Epithelial cell of proximal tubule (primary cell): ENCODE data around the gene CHST13. TPM values are rescaled to one million over a fixed set of nuclear protein-coding genes. Genes with fewer than 3 reads are reported as not detected.

Experiments used
- DNase-seq: peaks from one replicate; pipeline ENCODE4 v3.0.0-alpha.2; 2011; ENCODE audit warnings: low read depth
- H3K4me3 ChIP-seq: 2 replicates; pipeline ENCODE4 v1.5.1; 2011; ENCODE audit warnings: low read depth, mild to moderate bottlenecking, low read length
- total RNA-seq: library from RNA; depleted of rRNA; stranded (reverse); fragments of >200 nt; gene quantifications from 2 replicates; pipeline ENCODE4 v1.2.3, GENCODE V29; 2015
- TF ChIP-seq, protein P1 (sequence below): conservative IDR thresholded peaks from 2 replicates; pipeline ENCODE4 v1.5.1; 2012; ENCODE audit warnings: low read depth, mild to moderate bottlenecking, low read length

Gene CHST13
- total RNA-seq, 1 donor from 2014 or later = 0.29 TPM

GRCh38 chr3:126550488-126551051, 26.6 kb downstream of the CHST13 start:
- no peak for DNase-seq
- H3K4me3 ChIP-seq = no peak overlapping the region
- TF ChIP-seq, protein P1, sequence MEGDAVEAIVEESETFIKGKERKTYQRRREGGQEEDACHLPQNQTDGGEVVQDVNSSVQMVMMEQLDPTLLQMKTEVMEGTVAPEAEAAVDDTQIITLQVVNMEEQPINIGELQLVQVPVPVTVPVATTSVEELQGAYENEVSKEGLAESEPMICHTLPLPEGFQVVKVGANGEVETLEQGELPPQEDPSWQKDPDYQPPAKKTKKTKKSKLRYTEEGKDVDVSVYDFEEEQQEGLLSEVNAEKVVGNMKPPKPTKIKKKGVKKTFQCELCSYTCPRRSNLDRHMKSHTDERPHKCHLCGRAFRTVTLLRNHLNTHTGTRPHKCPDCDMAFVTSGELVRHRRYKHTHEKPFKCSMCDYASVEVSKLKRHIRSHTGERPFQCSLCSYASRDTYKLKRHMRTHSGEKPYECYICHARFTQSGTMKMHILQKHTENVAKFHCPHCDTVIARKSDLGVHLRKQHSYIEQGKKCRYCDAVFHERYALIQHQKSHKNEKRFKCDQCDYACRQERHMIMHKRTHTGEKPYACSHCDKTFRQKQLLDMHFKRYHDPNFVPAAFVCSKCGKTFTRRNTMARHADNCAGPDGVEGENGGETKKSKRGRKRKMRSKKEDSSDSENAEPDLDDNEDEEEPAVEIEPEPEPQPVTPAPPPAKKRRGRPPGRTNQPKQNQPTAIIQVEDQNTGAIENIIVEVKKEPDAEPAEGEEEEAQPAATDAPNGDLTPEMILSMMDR = no peak

- TF ChIP-seq, protein P1 = no peak
- no peak for DNase-seq
Observed at GRCh38 chr3:126551121-126551838, 27.3 kb downstream of the CHST13 start.

DNA sequence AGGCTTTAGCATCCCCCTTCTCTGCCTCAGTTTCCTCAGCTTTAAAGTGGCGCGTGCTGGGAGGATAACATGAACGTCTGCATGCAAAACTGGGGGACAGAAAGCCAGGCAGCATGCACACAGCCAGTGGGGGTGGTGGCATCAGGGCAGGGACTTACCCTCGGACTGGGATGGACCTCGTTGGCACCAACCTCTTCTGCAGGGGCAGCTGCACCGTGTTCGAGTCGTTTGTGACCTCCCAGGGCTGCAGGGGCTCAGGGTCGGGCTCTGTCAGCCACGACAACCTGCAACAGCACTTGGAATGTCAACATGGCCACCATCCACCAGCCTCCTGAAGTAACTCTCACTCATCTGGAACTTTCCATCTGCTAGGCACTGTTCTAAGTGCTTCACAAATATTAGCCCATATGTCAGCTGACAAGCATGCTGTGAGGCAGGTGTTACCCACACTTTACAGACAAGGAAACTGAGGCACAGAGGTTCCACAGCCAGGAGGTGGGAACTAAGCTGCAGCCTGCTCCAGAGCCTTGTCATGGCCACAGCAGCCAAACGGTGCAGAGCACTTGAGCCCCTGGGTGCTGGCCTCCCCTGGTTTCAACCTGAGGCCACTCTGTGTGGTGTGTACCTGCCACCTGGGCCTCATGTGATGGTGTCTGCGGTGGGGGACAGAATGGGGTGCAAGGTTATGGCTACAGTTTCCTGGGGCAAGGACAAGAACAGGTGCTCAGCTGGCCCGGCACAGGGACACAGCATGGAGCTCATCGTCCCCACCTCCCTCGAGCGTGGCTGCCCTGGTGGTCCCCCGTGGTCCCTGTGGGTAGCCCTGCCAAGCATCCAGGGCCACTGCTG, 28.1 kb downstream of the CHST13 start:
- no peak for DNase-seq
- H3K4me3 ChIP-seq = no peak overlapping the region
- TF ChIP-seq, protein P1 = no peak

More at GRCh38 chr3:126551121-126551838, 27.3 kb downstream of the CHST13 start:
- no peak overlapping the region for H3K4me3 ChIP-seq

GRCh38 chr3:126552688-126553283, 28.8 kb downstream of the CHST13 start:
- no peak overlapping the region for H3K4me3 ChIP-seq
- TF ChIP-seq, protein P1 = no peak
- no peak for DNase-seq

- TF ChIP-seq, protein P1 = no peak
- no peak for DNase-seq
- no peak overlapping the region for H3K4me3 ChIP-seq
Observed at GRCh38 chr3:126553284-126554084, 29.5 kb downstream of the CHST13 start.
